Lung (tissue), 12 donors: ENCODE measurements around the gene DGKH. TPM values are rescaled to one million over a fixed set of nuclear protein-coding genes. Genes with fewer than 3 reads are reported as not detected.

Experiments used
- ATAC-seq: fragments of 200-7000 bp; cut with Tn5 transposase; one replicate; pipeline ENCODE4 v1.9.1; 2020; ENCODE audit warnings: moderate number of reproducible peaks; ENCODE audit not compliant: insufficient read depth, low FRiP score
- DNase-seq, 3 donors: peaks; one replicate each; pipeline ENCODE4 v3.0.0-alpha.2; 2013 to 2017
- H3K27ac ChIP-seq, 2 donors: one replicate each; pipeline ENCODE4 v1.5.1; 2013; ENCODE audit warnings: mild to moderate bottlenecking in 2 of 2, moderate library complexity in 2 of 2, control low read depth in 1 of 2, inconsistent platforms in 1 of 2, low read depth in 1 of 2, low read length in 1 of 2
- H3K27me3 ChIP-seq, 3 donors: one replicate each; pipeline ENCODE4 v1.5.1; 2013; ENCODE audit warnings: low read length in 2 of 3; ENCODE audit not compliant: control insufficient read depth in 3 of 3, insufficient read depth in 3 of 3
- H3K36me3 ChIP-seq, 4 donors: one replicate each; pipeline ENCODE4 v1.5.1; 2013; ENCODE audit warnings: low read length in 4 of 4, mild to moderate bottlenecking in 1 of 4, moderate library complexity in 1 of 4; ENCODE audit not compliant: control insufficient read depth in 4 of 4, insufficient read depth in 4 of 4
- H3K4me1 ChIP-seq, 5 donors: one replicate each; pipeline ENCODE4 v1.5.1; 2013; ENCODE audit warnings: low read length in 5 of 5, mild to moderate bottlenecking in 2 of 5, moderate library complexity in 1 of 5; ENCODE audit not compliant: control insufficient read depth in 5 of 5, insufficient read depth in 5 of 5
- H3K4me3 ChIP-seq: one replicate; pipeline ENCODE4 v1.5.1; 2013; ENCODE audit warnings: mild to moderate bottlenecking, control low read depth, moderate library complexity
- H3K9ac ChIP-seq, 2 donors: one replicate each; pipeline ENCODE4 v1.5.1; 2013; ENCODE audit warnings: low read length in 2 of 2, control low read depth in 1 of 2; ENCODE audit not compliant: insufficient read depth in 1 of 2
- H3K9me3 ChIP-seq, 4 donors: one replicate each; pipeline ENCODE4 v1.5.1; 2013; ENCODE audit warnings: low read length in 3 of 4, mild to moderate bottlenecking in 1 of 4, moderate library complexity in 1 of 4; ENCODE audit not compliant: control insufficient read depth in 4 of 4, insufficient read depth in 3 of 4
- CTCF ChIP-seq: IDR thresholded peaks from 2 replicates; pipeline ENCODE4 v1.5.1; 2012; ENCODE audit warnings: mild to moderate bottlenecking; ENCODE audit errors: control extremely low read depth, extremely low read depth
- WGBS, 2 donors: extraction: QIAGEN DNeasy Blood & Tissue Kit; methylation state at CpG; one replicate each; pipeline ENCODE4 v1.1.7; 2013; 5-methylcytosine and 5-hydroxymethylcytosine counted together
- polyA plus RNA-seq, 2 donors: library from polyadenylated mRNA; stranded (reverse); fragments of 200-250 nt; gene quantifications; one replicate each; pipeline ENCODE4 v1.2.1, GENCODE V29; 2013
- total RNA-seq, 2 donors: library from RNA; depleted of rRNA in 1 of 2; stranded (reverse); fragments of >200 nt in 1 of 2; gene quantifications; one replicate each; pipeline ENCODE4 v1.2.1, GENCODE V29; 2014 to 2021
- donor health status: control.
- donor health status: control.
- donor health status: Bipolar disorder and iron deficiency.
- donor health status: healthy.
- donor health status: DM: yes; HTN: yes; CAD: no.

DGKH gene
- total and polyA plus RNA-seq, 4 donors = 2.2 to 33.1 (median 11.4) TPM

GRCh38 chr13:42041684-42042035 lies 6.8 kb upstream of the DGKH start:
- WGBS, 2 donors = 6% methylated on average over 16 of the region's 16 CpGs
- H3K27ac ChIP-seq = peak overlapping the region; percentile 55 to 78

GRCh38 chr13:42043676-42044075 lies 4.8 kb upstream of the DGKH start:
- H3K9ac ChIP-seq = no peak overlapping the region
- peaks cover 0 to 32% (median 0%) of the 10 kb centered on the region in 5 donors for H3K4me1 ChIP-seq
- H3K9me3 ChIP-seq = no peaks in the 10 kb centered on the region
- no peak overlapping the region for H3K4me3 ChIP-seq
- no peaks in the 10 kb centered on the region for H3K36me3 ChIP-seq
- WGBS, 2 donors = 86 to 96% methylated on average over 5 of the region's 5 CpGs
- ATAC-seq = no peak
- no peak for TF ChIP-seq CTCF
- no peak for DNase-seq
- no peak overlapping the region for H3K27ac ChIP-seq
- H3K27me3 ChIP-seq = peaks cover 0 to 10% (median 0%) of the 10 kb centered on the region in 3 donors

More at GRCh38 chr13:42041684-42042035, 6.8 kb upstream of the DGKH start:
- peak; percentile 16 for ATAC-seq
- H3K4me1 ChIP-seq = peaks cover 0 to 21% (median 0%) of the 10 kb centered on the region in 5 donors
- peaks cover 0 to 10% (median 0%) of the 10 kb centered on the region in 3 donors for H3K27me3 ChIP-seq
- peak overlapping the region; percentile 68 for H3K4me3 ChIP-seq
- H3K9me3 ChIP-seq = no peaks in the 10 kb centered on the region
- DNase-seq = peak; percentile 67 to 71 (median 68)
- TF ChIP-seq CTCF = no peak
- no peaks in the 10 kb centered on the region for H3K36me3 ChIP-seq
- peak overlapping the region in 1 of 2 donors; percentile 33 for H3K9ac ChIP-seq

GRCh38 chr13:42046448-42046847 lies 2.0 kb upstream of the DGKH start:
- DNase-seq (no peak), ATAC-seq (no peak)
- TF ChIP-seq CTCF = no peak
- Histone ChIP-seq H3K4me3 (no peak overlapping the region), H3K9ac (no peak overlapping the region), H3K9me3 (no peaks in the 10 kb centered on the region), H3K4me1 (peaks cover 0 to 26% (median 2%) of the 10 kb centered on the region in 5 donors), H3K27me3 (peaks cover 0 to 10% (median 0%) of the 10 kb centered on the region in 3 donors), H3K27ac (no peak overlapping the region), H3K36me3 (no peaks in the 10 kb centered on the region)
- WGBS, 2 donors = 90 to 93% methylated on average over 4 of the region's 4 CpGs
